NCI-H1930 (cell line): ENCODE data around the gene OR52K1.
"Not testable (repeated sequence)": the region's sequence is repeated elsewhere in the genome, so short reads cannot be mapped to it uniquely, and the experiment has no call there.

Experiments used
- DNase-seq, 2 experiments: peaks; one replicate each; lab custom pipeline; 2025; lab: John Stamatoyannopoulos, UW

OR52K1 gene

DNA sequence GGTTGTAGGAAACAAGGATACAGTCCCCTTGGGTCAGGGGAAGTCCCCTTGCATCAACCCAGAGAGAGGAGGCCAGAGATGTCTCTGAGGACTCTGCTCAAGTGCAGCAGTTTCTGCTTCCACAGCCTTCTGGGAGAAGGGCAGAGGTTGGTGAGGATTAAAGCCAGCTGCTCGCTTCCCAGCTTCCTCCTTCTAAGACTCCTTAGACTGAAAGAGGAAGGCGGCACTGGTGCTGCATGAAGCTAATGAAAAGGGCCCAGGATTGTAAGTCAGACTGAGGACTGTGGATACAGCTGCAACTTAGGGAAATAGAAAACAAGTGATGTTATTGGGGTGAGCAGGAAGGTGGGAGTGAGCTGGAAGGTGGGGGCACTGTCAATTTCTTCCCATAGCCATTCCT is at the start of gene OR52K1:
TSS of gene OR52K1 (plus strand) at position 202 of the 400 bp plus-strand sequence. CDS start 6,255 bp downstream, outside the sequence.
- no peak for DNase-seq

DNA sequence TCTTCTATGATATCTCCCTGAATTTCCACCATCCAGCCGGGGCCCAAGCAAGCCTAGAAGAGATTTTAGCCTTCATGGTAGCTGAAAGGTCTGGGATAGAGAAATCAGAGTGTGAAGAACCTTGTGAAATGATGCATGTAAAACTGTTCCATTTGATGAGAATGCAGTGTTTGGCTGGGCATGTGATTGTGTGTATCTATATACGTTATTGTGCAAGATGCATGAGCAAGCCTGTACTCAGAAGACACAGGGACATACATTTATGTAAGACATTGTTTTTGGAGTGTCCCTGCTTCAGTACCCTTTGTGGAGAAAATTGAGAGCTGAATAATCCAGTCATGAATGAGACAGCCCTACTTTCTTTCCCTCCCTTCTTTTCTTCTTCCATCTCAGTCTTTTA is 48.6 kb upstream of the OR52K1 start:
- no peak for DNase-seq

DNA sequence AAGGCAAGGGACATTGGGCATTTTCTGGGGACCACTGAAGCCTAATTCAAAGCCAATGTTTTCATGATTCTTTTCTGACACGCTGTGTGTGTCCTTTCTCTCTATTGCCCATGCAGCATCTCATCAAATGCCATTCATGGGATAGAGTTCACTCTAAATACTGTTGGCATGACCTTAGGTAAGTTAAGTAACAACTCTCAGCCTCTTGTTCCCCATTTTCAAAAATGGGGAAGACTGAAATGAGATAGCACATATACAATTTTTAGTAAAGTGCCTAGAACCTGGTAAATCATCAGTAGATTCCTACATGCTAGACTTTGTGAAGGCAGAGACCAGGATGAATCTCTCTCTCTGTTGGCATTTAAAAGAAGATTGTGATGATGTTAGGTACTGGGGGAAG is 46.0 kb upstream of the OR52K1 start:
- no peak for DNase-seq

DNA sequence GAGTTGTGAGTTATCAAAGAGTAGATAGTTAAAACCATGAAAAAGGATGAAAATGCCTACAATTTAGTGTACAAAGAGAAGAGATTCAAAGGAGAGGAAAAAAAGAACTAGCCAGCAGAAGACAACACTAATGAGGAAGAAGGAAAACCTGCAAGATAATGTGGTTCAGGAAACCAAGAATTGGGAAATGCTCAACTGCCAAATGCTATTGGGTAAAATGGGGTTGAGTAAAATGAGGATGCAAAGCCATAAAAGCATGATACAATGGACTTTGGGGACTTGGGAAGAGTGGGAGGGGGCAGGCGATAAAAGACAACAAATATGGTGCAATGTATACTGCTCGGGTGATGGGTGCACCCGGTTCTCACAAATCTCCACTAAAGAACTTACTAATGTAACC is 40.9 kb upstream of the OR52K1 start:
- DNase-seq = no peak

DNA sequence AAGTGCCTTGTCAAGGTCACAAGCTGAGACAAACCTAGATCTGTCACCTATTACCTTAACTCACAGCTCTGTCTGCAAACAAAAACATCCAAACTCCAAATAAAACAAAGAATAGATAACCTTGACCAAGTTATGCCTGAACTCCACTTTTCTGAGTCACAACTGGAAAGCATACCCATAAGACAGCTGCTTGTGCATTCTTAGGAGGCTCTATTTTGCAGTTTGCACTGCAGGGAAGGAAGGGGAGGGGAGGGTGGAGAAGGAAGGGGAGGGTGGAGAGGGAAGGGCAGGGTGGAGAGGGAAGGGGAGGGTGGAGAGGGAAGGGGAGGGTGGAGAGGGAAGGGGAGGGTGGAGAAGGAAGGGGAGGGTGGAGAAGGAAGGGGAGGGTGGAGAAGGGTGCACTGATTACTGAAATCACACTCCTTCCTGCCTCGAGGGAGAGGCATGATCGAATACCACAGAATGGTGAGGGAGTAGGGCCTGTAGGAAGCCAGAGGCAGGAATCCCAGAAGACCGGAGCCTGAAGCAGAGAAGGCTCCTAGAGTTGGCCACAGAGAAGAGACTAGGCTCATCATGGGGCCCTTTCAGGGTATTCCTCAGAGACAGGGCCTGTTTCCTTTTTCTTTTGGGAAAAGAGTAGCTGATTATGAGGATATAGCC is 39.1 kb upstream of the OR52K1 start:
- DNase-seq = no peak

DNA sequence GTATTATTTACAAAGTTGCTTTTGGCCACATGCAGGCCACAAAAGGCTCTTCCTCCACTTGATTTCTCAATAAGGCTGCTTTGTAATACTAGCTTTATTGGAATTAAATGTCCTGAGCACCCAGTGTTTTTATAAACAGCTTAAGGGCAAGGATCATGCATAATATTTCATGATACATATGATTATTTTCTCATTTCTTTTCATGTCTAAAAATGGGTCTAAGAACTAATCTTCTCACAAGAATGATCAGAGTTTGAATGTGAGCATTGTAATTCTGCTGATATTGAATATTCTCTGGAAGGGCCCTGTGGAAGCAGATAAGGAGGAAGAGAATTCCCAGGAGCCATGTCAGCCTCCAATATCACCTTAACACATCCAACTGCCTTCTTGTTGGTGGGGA is 33.5 kb upstream of the OR52K1 start, which contains the start of gene OR52K2:
TSS of gene OR52K2 (plus strand) at position 301 of the 400 bp plus-strand sequence. CDS start at position 346, 45 bp downstream.
- DNase-seq = no peak

DNA sequence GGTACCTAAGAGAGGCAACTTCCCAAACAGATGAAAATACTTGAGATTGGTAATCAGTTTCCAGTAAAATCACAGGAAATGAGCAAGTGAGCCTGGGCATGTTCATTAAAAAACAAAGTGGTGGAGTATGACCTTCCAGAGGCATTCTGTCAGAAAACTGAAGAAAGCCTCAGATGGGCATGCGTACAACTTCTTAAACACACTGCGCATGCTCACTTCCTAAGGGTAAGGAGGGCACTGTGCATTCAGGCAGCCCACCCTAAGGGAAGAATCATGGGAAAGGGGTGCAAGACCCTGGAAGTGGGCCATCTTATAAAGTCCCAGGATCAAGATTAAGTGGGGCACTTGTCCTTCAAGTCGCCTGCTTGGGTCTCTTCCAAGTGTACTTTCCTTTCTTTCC is 29.3 kb upstream of the OR52K1 start:
- no peak for DNase-seq

DNA sequence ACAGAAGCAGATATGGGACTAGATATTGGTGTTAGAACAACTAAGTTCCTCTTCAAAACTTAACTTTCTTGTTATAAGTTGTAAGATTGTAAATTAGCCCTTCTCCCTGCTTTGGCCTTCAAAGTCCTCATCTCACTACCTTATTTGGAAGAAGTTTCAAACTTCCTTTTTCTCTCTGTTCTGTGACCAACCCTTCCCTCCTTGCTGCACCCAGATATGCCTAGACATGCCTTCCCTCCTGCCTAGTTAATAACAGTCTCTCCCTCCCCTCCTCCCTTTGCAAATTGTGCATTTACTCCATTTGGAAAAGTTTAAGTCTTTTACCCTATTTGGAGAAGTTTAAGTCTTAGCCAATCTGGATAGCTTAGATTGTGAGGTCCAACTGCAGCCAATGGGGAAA is 28.4 kb upstream of the OR52K1 start:
- no peak for DNase-seq

DNA sequence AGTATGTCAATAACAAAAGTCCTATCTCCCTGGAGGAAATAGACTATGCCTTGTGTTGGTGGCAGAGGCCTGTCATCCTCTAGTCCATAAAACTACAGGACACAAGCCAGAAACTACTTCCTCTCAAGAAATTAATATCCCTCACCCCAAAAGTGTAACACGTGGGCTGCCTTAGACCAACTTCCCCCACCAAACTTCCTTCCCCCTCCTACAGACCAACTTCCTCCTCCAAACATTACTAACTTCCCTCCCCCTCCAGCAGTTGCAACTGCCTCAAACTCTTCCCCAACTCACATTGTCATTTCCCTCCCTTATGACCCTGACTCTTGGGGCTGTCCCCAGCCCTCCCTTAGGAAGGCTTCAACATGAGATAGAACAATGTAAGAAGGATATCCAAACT is 27.0 kb upstream of the OR52K1 start:
- no peak for DNase-seq

DNA sequence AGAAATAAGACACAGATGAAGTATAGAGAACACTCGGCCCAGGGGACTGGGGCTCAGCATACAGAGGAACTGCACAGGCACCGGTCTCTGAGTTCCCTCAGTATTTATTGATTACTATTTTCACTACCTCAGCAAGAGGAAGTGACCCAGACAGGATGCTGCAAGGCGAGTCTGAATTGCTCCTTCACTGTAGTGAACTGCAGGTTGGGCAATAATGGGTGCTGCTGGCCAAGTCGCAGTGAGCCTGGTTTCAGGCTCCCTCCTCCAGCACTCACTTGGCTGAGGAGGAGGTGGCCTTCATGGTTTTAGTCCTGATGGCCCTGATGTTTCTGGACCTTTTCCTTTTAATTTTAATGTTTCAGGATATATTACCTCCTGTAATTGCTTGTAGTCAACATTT is 22.9 kb upstream of the OR52K1 start:
- no peak for DNase-seq

DNA sequence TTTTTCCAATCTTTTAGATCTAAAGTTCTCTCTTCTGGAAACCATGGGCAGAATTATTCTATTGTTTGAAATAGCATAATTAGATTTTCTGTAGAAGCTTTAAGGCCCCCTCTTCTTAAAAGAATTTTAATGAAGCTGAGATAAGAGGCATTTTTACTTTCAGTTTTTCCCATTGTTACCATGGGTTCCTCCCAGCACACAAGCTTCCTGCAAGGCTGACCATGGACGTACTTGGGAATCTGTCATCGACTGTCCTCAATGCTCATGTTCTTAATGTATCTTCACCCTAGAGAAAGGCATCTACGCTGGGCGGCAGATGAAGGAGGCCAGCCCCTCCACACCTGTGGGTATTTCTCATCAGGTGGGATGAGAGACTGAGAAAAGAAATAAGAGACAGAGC is 22.3 kb upstream of the OR52K1 start:
- DNase-seq = no peak

DNA sequence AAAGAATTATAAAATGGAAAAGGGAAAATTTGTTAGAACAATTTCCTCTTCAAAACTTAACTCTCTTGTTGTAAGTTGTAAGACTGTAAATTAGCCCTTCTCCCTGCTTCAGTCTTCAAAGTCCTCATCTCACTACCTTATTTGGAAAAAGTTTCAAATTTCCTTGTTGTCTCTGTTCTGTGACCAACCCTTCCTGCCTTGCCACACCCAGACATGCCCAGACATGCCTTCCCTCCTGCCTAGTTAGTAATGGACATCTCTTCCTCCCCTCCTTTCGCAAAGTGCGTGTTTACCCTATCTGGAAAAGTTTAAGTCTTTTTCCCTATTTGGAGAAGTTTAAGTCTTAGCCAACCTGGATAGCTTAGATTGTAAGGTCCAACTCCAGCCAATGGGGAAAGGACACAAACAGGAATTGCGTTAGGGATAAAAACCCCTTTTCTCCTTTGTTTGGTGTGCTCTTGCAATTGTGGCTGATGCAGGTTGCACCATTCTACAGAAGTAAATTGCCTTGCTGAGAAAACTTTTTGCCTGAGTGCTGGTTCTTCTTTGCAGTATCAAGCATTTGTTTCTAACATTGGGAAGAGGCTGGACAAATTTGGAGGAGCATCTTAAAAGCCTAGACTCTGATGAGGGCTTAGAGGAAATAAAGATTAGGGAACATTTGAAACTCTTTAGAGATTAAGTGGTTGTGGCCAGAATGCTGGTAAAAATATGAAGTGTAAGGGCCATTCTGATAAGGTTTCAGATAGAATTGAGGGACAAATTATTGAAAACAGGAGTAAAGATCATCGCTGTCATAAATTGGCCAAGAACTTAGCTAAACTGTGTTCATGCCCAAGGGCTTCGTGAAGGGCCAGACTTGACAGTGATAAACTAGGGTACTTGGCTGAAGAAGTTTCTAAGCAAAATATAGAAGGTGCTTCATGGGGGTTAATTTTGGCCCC is 18.0 kb upstream of the OR52K1 start:
- DNase-seq = no peak

DNA sequence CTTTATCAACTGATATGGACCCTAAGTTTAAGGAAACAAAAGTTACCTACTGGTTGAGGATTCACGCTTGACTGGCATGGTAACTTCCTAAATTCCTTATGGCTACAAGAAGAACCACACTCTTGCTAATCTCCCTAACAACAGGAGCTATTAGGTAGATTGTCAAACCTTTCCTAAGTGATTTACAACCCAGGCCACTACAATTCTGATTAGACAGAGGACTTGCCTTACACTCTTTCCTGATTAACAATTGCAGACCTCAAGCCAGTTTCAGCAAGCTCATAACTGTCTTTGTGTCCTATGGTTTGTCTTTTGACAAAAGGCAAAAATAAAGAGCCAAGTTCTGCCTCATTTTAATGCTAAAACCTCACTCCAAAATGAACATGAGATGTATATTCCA is 17.0 kb upstream of the OR52K1 start:
- no peak for DNase-seq

DNA sequence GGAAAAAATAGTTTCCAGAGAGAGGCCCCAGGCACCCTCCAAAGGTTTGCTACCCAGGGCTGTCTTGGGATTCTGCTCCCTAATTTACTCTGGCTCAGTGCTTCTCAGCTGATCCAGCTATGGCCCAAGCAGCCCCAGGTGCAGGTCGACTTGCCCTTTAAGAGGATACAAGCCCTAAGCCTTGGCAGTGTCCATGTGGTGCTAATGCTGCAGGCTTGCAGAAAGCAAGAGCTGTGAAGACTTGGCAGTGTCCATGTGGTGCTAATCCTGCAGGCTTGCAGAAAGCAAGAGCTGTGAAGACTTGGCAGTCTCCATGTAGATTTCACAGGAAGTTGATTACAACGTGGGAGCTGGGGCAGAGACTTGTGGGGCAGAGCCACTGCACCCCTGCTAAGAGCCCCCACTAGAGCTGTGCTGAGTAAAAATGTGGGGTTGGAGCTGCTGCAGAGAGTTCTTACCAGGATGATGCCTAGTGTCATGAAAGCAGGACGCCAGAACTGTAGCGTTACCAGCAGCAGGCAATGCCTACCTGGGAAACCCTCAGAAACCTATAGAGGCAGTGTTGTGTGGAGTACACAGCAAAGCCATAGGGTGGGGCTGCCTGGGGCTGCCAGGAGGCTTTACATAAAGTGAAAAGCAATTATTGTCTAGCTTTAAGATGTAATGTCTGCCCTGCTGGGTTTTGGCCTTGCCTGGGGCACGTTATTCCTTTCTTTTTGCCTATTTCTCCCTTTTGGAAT is 16.1 kb upstream of the OR52K1 start:
- DNase-seq = no peak

DNA sequence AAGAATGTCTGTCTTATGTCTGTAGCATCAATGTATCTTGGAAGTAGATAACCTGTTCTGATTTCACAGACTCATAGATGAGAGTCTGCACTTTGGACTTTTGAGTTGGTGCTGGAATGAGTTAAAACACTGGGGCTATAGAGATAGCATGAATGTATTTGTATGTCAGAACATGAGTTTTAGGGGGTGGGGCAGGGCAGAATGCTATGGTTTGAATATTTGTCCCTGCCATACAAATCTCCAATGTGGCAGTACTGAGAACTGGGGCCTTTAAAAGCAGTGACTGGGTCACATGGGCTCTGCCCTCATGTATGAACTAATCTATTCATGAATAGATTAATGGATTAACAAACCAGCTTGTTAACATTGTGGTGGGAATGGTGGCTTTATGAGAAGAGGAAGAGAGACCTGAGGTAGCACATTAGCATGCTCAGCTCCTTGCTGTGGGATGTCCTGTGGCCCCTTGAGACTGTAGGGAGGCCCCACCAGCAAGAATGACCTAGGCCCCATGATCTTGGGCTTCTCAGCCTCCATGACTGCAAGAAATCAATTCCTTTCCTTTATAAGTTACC is 15.5 kb upstream of the OR52K1 start:
- no peak for DNase-seq

DNA sequence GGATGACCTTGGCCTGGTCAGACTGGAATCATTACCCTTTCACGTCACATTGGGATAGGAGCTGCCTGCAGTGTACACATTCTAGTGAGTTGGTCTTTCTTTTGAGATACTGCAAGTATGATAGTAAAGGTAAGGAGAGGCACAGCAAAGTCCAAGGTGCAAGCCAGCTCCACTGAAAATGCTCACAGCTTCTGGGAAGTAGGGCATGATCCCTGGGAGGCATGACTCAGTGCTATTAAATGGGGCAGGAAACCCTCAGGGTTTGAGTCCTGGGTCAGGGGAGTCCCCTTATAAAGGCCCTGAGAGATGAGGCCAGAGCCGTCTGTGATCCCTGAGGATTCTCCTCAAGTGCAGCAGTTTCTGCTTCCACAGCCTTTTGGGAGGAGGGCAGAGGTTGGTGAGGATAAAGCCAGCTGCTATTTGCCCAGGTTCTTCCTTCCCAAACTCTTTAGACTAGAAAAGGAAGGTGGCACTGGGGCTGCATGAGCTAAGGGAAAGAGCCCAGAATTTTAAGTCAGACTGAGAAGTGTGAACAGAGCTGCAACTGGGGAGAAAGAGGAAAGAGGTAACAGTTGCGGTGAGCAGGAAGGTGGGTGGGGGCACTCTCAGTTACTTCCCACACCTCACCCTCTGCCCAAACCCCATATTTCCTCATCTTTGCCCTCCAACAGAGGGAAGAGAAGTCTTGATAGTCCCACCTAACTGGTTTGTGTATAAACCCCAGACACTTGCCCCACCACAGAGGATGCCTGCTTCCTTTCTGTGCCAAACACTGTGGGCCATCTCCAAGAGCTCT is 14.4 kb upstream of the OR52K1 start:
- no peak for DNase-seq

DNA sequence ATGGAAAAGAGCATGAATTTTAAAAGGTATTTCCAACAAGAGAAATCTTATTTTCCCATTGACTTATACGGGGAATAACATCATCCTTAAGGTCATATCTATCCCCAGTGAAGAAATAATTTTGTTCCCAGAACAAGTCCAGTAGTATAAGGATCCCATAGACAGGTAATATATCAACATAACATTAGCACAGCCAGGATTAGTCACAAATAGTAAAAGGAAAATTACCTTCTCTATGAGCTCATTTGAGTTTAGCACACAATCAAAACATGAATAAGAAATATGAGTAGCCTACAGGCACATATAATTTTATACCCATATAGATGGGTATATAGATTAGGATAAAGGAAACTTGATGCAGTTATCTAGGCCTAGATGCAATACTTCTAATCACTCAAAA is 2.8 kb upstream of the OR52K1 start:
- no peak for DNase-seq

DNA sequence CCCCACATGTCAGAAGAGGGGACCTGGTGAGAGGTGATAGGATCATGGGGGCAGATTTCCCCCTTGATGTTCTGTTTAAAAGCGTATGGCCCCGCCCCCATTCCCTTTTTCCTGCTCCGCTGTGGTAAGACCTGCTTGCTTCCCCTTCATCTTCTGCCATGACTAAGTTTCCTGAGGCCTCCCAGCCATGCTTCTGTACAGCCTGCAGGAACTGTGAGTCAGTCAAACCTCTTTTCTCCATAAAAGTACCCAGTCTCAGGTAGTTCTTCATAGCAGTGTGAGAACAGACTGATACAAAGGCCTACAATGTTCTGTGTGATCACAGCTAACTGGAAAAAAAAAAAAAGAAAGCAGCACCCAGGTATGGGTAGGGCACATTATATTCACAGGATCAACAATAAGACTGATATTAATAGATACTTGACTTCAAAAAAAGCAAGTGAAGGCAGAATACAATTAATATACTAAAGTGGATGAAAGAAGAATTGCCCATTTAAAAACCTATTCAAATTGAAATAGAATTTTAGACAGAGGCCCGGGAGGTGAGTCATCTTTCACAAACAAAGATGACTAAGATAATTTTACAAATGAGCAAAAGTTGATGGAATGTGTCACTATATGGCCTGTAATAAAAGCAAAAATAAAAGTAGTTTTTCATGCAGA is 1.7 kb upstream of the OR52K1 start:
- no peak for DNase-seq

DNA sequence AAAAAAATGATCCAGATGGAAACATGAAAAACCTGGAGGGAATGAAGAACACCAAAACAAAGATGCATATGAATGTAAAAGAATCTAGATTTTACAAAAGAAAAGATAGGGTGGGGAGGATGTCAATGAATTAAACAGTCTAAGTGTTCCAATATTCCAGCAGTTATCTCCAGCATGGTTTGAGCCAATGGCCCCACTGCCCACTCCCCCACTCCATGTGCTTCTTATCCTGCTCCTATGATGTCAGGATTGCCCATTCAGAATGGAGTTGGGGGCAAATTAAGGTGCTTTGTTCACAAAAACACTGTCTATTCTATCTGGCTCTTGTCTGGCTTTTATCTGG is 1.2 kb upstream of the OR52K1 start:
- DNase-seq = no peak

DNA sequence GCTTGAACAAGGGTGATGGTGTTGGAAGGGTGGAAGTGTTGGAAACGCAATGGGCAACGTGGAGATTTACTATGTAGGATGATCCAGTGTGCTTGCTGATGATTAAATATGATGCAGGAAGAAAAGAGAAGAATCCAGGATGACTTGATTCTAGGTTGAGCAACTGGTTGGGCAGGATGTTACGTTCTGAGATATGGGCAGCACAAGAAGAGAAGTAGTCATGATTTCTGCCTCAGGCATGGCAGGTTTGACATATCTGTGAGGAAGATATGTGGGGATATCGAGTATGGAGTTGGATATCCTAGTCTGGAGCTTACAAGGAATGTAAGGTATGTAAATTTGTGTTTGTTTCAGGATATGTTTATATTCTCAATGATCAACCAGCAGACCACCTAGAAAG is 1.9 kb downstream of the OR52K1 start:
- no peak for DNase-seq

DNA sequence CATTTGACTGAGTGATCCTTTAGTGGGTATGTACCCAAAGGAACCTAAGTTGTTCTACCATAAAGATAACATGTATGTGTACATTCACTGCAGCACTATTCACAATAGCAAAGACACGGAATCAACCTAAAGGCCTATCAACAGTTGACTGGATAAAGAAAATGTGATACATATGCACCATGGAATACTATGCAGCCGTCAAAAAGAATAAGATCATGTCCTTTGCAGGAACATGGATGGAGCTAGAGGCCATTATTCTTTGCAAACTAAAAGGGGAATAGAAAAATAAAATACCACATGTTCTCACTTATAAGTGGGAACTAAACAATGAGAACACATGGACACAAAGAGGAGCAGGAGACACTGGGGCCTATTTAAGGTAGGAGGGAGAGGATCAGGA is 9.0 kb downstream of the OR52K1 start:
- not testable (repeated sequence) for DNase-seq
